ENCODE results near the gene SLC1A7. TPM values are rescaled to one million over a fixed set of nuclear protein-coding genes. Genes with fewer than 3 reads are reported as not detected.
A peak's percentile ranks its signal among the peaks of the same experiment; 100 is the strongest.

Gene SLC1A7
- total and polyA plus RNA-seq, 2 of the 13 experiments (the other 11 are each of a cell fraction or from before 2014, with no cell fraction given): 0.04 to 2.0 TPM

- TF ChIP-seq ZNF280D (CRISPR knock-in tag; IDR thresholded peaks at IDR 0.05) (peak; percentile 97), PAF1 (CRISPR knock-in tag; IDR thresholded peaks at IDR 0.05) (no peak), NFE2L2 (IDR thresholded peaks at IDR 0.05; ENCODE audit: low read length) (peak; percentile 46), DMTF1 (CRISPR knock-in tag; IDR thresholded peaks at IDR 0.05) (no peak), ZNF207 (IDR thresholded peaks at IDR 0.05; ENCODE audit: borderline replicate concordance) (no peak), HOXD1 (CRISPR knock-in tag; IDR thresholded peaks at IDR 0.05) (no peak), NCOR1 (IDR thresholded peaks at IDR 0.05; ENCODE audit: borderline replicate concordance, low read length) (peak; percentile 69; the same call in 1 of the 2 replicates), ZMYM3 (CRISPR knock-in tag; IDR thresholded peaks at IDR 0.05) (peak; percentile 99), ZNF569 (CRISPR knock-in tag; IDR thresholded peaks at IDR 0.05; ENCODE audit: borderline replicate concordance) (no peak), NFRKB (IDR thresholded peaks at IDR 0.05) (no peak), JUNB (CRISPR knock-in tag; IDR thresholded peaks at IDR 0.05; ENCODE audit: borderline replicate concordance) (no peak), GLI4 (CRISPR knock-in tag; IDR thresholded peaks at IDR 0.05; ENCODE audit: borderline replicate concordance) (no peak), ZNF678 (CRISPR knock-in tag; IDR thresholded peaks at IDR 0.05) (no peak), CBX5 (CRISPR knock-in tag; IDR thresholded peaks at IDR 0.05; ENCODE audit: borderline replicate concordance) (peak; percentile 52; the same call in 1 of the 2 replicates)
Measured at GRCh38 chr1:53112271-53112774, 30.1 kb downstream of the SLC1A7 start (continued).

All from HepG2 (cell line).